ENCODE results near the gene ZBTB46.
A peak's percentile ranks its signal among the peaks of the same experiment; 100 is the strongest.

Gene ZBTB46

GRCh38 chr20:63707558-63708300 is 123.3 kb downstream of the ZBTB46 start, which contains the start of the genes ARFRP1 and ZGPAT:
ARFRP1 (minus strand) TSS chr20:63707976; CDS start chr20:63707091, 885 bp downstream.
ZGPAT (plus strand) TSS chr20:63708039; CDS start chr20:63708581, 542 bp downstream.
- peak within 1 kb of the TSS; percentile 87 for H3K27ac ChIP-seq (ENCODE audit: low read depth, low read length)
- H3K4me3 ChIP-seq (ENCODE audit: low read depth in 1 of 5, low read length in 5 of 5): peak within 1 kb of the TSS; percentile 73 to 87 (median 76)
- H3K9ac ChIP-seq (ENCODE audit: low read length in 5 of 5): peak within 1 kb of the TSS; percentile 81 to 95 (median 89)
- H3K9me3 ChIP-seq (ENCODE audit: control insufficient read depth in 5 of 5, low read length in 5 of 5): peaks cover 0 to 2% (median 0%) of the 10 kb centered on the region in 5 donors
- peaks cover 0 to 2% (median 0%) of the 10 kb centered on the region in 5 donors for H3K27me3 ChIP-seq (ENCODE audit: control insufficient read depth in 5 of 5, insufficient read depth in 4 of 5, low read length in 5 of 5)
- H3K36me3 ChIP-seq (ENCODE audit: control insufficient read depth in 5 of 5, insufficient read depth in 5 of 5, low read length in 5 of 5): peaks cover 7 to 60% (median 47%) of the 10 kb centered on the region in 5 donors
- peaks cover 12 to 30% (median 26%) of the 10 kb centered on the region in 5 donors for H3K4me1 ChIP-seq (ENCODE audit: control insufficient read depth in 5 of 5, insufficient read depth in 5 of 5, low read length in 5 of 5)

GRCh38 chr20:63706852-63707557 is 124.1 kb downstream of the ZBTB46 start:
- Histone ChIP-seq H3K4me3 (ENCODE audit: low read depth in 1 of 5, low read length in 5 of 5) (peak overlapping the region; percentile 73 to 87 (median 76)), H3K9ac (ENCODE audit: low read length in 5 of 5) (peak overlapping the region; percentile 81 to 95 (median 87)), H3K36me3 (ENCODE audit: control insufficient read depth in 5 of 5, insufficient read depth in 5 of 5, low read length in 5 of 5) (peaks cover 3 to 56% (median 45%) of the 10 kb centered on the region in 5 donors), H3K9me3 (ENCODE audit: control insufficient read depth in 5 of 5, low read length in 5 of 5) (no peaks in the 10 kb centered on the region), H3K27ac (ENCODE audit: low read depth, low read length) (peak overlapping the region; percentile 87), H3K27me3 (ENCODE audit: control insufficient read depth in 5 of 5, insufficient read depth in 4 of 5, low read length in 5 of 5) (peaks cover 0 to 2% (median 0%) of the 10 kb centered on the region in 5 donors), H3K4me1 (ENCODE audit: control insufficient read depth in 5 of 5, insufficient read depth in 5 of 5, low read length in 5 of 5) (peaks cover 12 to 30% (median 26%) of the 10 kb centered on the region in 5 donors)

GRCh38 chr20:63706027-63706695 is 124.9 kb downstream of the ZBTB46 start:
- H3K36me3 ChIP-seq (ENCODE audit: control insufficient read depth in 5 of 5, insufficient read depth in 5 of 5, low read length in 5 of 5): peaks cover 0 to 48% (median 40%) of the 10 kb centered on the region in 5 donors
- peak overlapping the region in 4 of 5 donors; percentile 73 to 87 (median 76) for H3K4me3 ChIP-seq (ENCODE audit: low read depth in 1 of 5, low read length in 5 of 5)
- H3K9ac ChIP-seq (ENCODE audit: low read length in 5 of 5): peak overlapping the region; percentile 81 to 95 (median 87)
- H3K9me3 ChIP-seq (ENCODE audit: control insufficient read depth in 5 of 5, low read length in 5 of 5): no peaks in the 10 kb centered on the region
- H3K27ac ChIP-seq (ENCODE audit: low read depth, low read length): peak overlapping the region; percentile 87
- H3K27me3 ChIP-seq (ENCODE audit: control insufficient read depth in 5 of 5, insufficient read depth in 4 of 5, low read length in 5 of 5): peaks cover 0 to 2% (median 0%) of the 10 kb centered on the region in 5 donors
- H3K4me1 ChIP-seq (ENCODE audit: control insufficient read depth in 5 of 5, insufficient read depth in 5 of 5, low read length in 5 of 5): peaks cover 12 to 30% (median 26%) of the 10 kb centered on the region in 5 donors

GRCh38 chr20:63705232-63706026 is 125.6 kb downstream of the ZBTB46 start:
- no peak overlapping the region for H3K9ac ChIP-seq (ENCODE audit: low read length in 5 of 5)

GRCh38 chr20:63704749-63705117 is 126.3 kb downstream of the ZBTB46 start:
- peaks cover 12 to 33% (median 26%) of the 10 kb centered on the region in 5 donors for H3K4me1 ChIP-seq (ENCODE audit: control insufficient read depth in 5 of 5, insufficient read depth in 5 of 5, low read length in 5 of 5)
- H3K27ac ChIP-seq (ENCODE audit: low read depth, low read length): no peak overlapping the region
- H3K4me3 ChIP-seq (ENCODE audit: low read depth in 1 of 5, low read length in 5 of 5): no peak overlapping the region
- peaks cover 0 to 2% (median 0%) of the 10 kb centered on the region in 5 donors for H3K27me3 ChIP-seq (ENCODE audit: control insufficient read depth in 5 of 5, insufficient read depth in 4 of 5, low read length in 5 of 5)
- H3K9me3 ChIP-seq (ENCODE audit: control insufficient read depth in 5 of 5, low read length in 5 of 5): no peaks in the 10 kb centered on the region
- no peak overlapping the region for H3K9ac ChIP-seq (ENCODE audit: low read length in 5 of 5)
- peaks cover 0 to 44% (median 37%) of the 10 kb centered on the region in 5 donors for H3K36me3 ChIP-seq (ENCODE audit: control insufficient read depth in 5 of 5, insufficient read depth in 5 of 5, low read length in 5 of 5)

More at GRCh38 chr20:63705232-63706026, 125.6 kb downstream of the ZBTB46 start:
- Histone ChIP-seq H3K9me3 (ENCODE audit: control insufficient read depth in 5 of 5, low read length in 5 of 5) (no peaks in the 10 kb centered on the region), H3K27me3 (ENCODE audit: control insufficient read depth in 5 of 5, insufficient read depth in 4 of 5, low read length in 5 of 5) (peaks cover 0 to 2% (median 0%) of the 10 kb centered on the region in 5 donors), H3K36me3 (ENCODE audit: control insufficient read depth in 5 of 5, insufficient read depth in 5 of 5, low read length in 5 of 5) (peaks cover 0 to 46% (median 38%) of the 10 kb centered on the region in 5 donors), H3K27ac (ENCODE audit: low read depth, low read length) (no peak overlapping the region), H3K4me1 (ENCODE audit: control insufficient read depth in 5 of 5, insufficient read depth in 5 of 5, low read length in 5 of 5) (peaks cover 12 to 30% (median 26%) of the 10 kb centered on the region in 5 donors), H3K4me3 (ENCODE audit: low read depth in 1 of 5, low read length in 5 of 5) (no peak overlapping the region)

GRCh38 chr20:63703976-63704748 is 126.9 kb downstream of the ZBTB46 start:
- H3K4me3 ChIP-seq (ENCODE audit: low read depth in 1 of 5, low read length in 5 of 5): no peak overlapping the region
- H3K4me1 ChIP-seq (ENCODE audit: control insufficient read depth in 5 of 5, insufficient read depth in 5 of 5, low read length in 5 of 5): peaks cover 12 to 33% (median 28%) of the 10 kb centered on the region in 5 donors
- no peaks in the 10 kb centered on the region for H3K9me3 ChIP-seq (ENCODE audit: control insufficient read depth in 5 of 5, low read length in 5 of 5)
- peaks cover 0 to 2% (median 0%) of the 10 kb centered on the region in 5 donors for H3K27me3 ChIP-seq (ENCODE audit: control insufficient read depth in 5 of 5, insufficient read depth in 4 of 5, low read length in 5 of 5)
- H3K27ac ChIP-seq (ENCODE audit: low read depth, low read length): no peak overlapping the region
- no peak overlapping the region for H3K9ac ChIP-seq (ENCODE audit: low read length in 5 of 5)
- H3K36me3 ChIP-seq (ENCODE audit: control insufficient read depth in 5 of 5, insufficient read depth in 5 of 5, low read length in 5 of 5): peaks cover 0 to 44% (median 34%) of the 10 kb centered on the region in 5 donors

- H3K27ac ChIP-seq (ENCODE audit: low read depth, low read length): no peak overlapping the region
- H3K4me3 ChIP-seq (ENCODE audit: low read depth in 1 of 5, low read length in 5 of 5): no peak overlapping the region
- no peaks in the 10 kb centered on the region for H3K9me3 ChIP-seq (ENCODE audit: control insufficient read depth in 5 of 5, low read length in 5 of 5)
- no peak overlapping the region for H3K9ac ChIP-seq (ENCODE audit: low read length in 5 of 5)
- H3K27me3 ChIP-seq (ENCODE audit: control insufficient read depth in 5 of 5, insufficient read depth in 4 of 5, low read length in 5 of 5): peaks cover 0 to 2% (median 0%) of the 10 kb centered on the region in 5 donors
- peaks cover 0 to 40% (median 32%) of the 10 kb centered on the region in 5 donors for H3K36me3 ChIP-seq (ENCODE audit: control insufficient read depth in 5 of 5, insufficient read depth in 5 of 5, low read length in 5 of 5)
- peaks cover 8 to 33% (median 28%) of the 10 kb centered on the region in 5 donors for H3K4me1 ChIP-seq (ENCODE audit: control insufficient read depth in 5 of 5, insufficient read depth in 5 of 5, low read length in 5 of 5)
Observed at GRCh38 chr20:63703471-63703975, 127.5 kb downstream of the ZBTB46 start.

GRCh38 chr20:63702751-63703470 is 128.2 kb downstream of the ZBTB46 start:
- Histone ChIP-seq H3K4me3 (ENCODE audit: low read depth in 1 of 5, low read length in 5 of 5) (no peak overlapping the region), H3K9ac (ENCODE audit: low read length in 5 of 5) (no peak overlapping the region), H3K36me3 (ENCODE audit: control insufficient read depth in 5 of 5, insufficient read depth in 5 of 5, low read length in 5 of 5) (peaks cover 0 to 40% (median 32%) of the 10 kb centered on the region in 5 donors), H3K4me1 (ENCODE audit: control insufficient read depth in 5 of 5, insufficient read depth in 5 of 5, low read length in 5 of 5) (peaks cover 7 to 36% (median 27%) of the 10 kb centered on the region in 5 donors), H3K27me3 (ENCODE audit: control insufficient read depth in 5 of 5, insufficient read depth in 4 of 5, low read length in 5 of 5) (peaks cover 0 to 2% (median 0%) of the 10 kb centered on the region in 5 donors), H3K27ac (ENCODE audit: low read depth, low read length) (no peak overlapping the region), H3K9me3 (ENCODE audit: control insufficient read depth in 5 of 5, low read length in 5 of 5) (no peaks in the 10 kb centered on the region)

Measured in subcutaneous abdominal adipose tissue (tissue), 5 donors.